HepG2 (cell line): Measurements from ENCODE around the gene PPM1F. TPM values are rescaled to one million over a fixed set of nuclear protein-coding genes. Genes with fewer than 3 reads are reported as not detected.
A peak's percentile ranks its signal among the peaks of the same experiment; 100 is the strongest.

ENCODE experiments used
- ATAC-seq: fragments of 200-7000 bp; cut with Tn5 transposase; 3 replicates; pipeline ENCODE4 v1.9.1; 2020; ENCODE audit warnings: mild to moderate bottlenecking, moderate library complexity
- BruUV-seq: library from RNA; stranded (reverse); fragments of 400-500 nt; replicated peaks from 2 replicates; lab custom pipeline; 2021; lab: Mats Ljungman, UMichigan
- CTCF ChIA-PET: fragments of 300-600 bp; formaldehyde crosslinking; extraction: SDS; loops from one replicate; lab custom pipeline; 2021; ENCODE audit warnings: low total read pairs, inconsistent platforms, low intra/inter-chr PET ratio; lab: Yijun Ruan, JAX
- POLR2A ChIA-PET: fragments of 350-600 bp; sonication (Branson Sonifier 250); formaldehyde crosslinking; loops from one replicate; lab custom pipeline; 2020; ENCODE audit warnings: antibody characterized with exemption, inconsistent platforms; lab: Yijun Ruan, JAX
- DNase-seq: peaks from one replicate; pipeline ENCODE4 v3.0.0-alpha.2; 2015; ENCODE audit warnings: low spot score
- FAIRE-seq: peaks from 3 replicates; lab custom pipeline; 2011; peaks lifted over from hg19 to GRCh38; lab: Jason Lieb, UNC
- H2AFZ ChIP-seq: one replicate; pipeline ENCODE4 v1.6.1; 2011; ENCODE audit warnings: low read length, inconsistent platforms
- H3K27ac ChIP-seq: fragments of 300-600 bp; 3 replicates; pipeline ENCODE4 v1.8.0; 2011; ENCODE audit warnings: mixed run types, mild to moderate bottlenecking, mixed read lengths, low read length, inconsistent platforms; ENCODE audit not compliant: insufficient read depth; ENCODE audit errors: extremely low read length
- H3K27me3 ChIP-seq, 2 experiments: fragments of 200-600 bp in 1 of 2; 2 replicates in 1 of 2; 3 replicates in 1 of 2; pipeline versions ENCODE4 v1.6.0 to v1.8.0; 2011; ENCODE audit warnings: low read length in 2 of 2, mild to moderate bottlenecking in 2 of 2, moderate library complexity in 2 of 2, inconsistent platforms in 1 of 2; ENCODE audit not compliant: insufficient read depth in 2 of 2, control insufficient read depth in 1 of 2
- H3K36me3 ChIP-seq, 2 experiments: fragments of 200-600 bp in 1 of 2; replicated peaks in 1 of 2; 2 replicates in 1 of 2; 3 replicates in 1 of 2; pipeline versions ENCODE4 v1.5.1 to v1.8.0; 2011; ENCODE audit warnings: low read length in 2 of 2, inconsistent platforms in 1 of 2; ENCODE audit not compliant: insufficient read depth in 2 of 2, control insufficient read depth in 1 of 2
- H3K4me1 ChIP-seq: 2 replicates; pipeline ENCODE4 v1.5.1; 2012; ENCODE audit warnings: low read length, inconsistent platforms; ENCODE audit not compliant: insufficient read depth
- H3K4me2 ChIP-seq: 2 replicates; pipeline ENCODE4 v1.6.0; 2011; ENCODE audit warnings: low read depth, low read length, inconsistent platforms
- H3K4me3 ChIP-seq, 3 experiments: fragments of 200-600 bp in 1 of 3; sonication (generic), shearing (Covaris generic) in 1 of 3; replicated peaks in 1 of 3; 2 replicates each; pipeline ENCODE4 v1.5.1; 2011 to 2016; ENCODE audit warnings: low read length in 3 of 3, inconsistent platforms in 2 of 3, low read depth in 2 of 3, mild to moderate bottlenecking in 2 of 3, control low read depth in 1 of 3, mixed read lengths in 1 of 3; ENCODE audit not compliant: insufficient read depth in 1 of 3
- H3K79me2 ChIP-seq: one replicate; pipeline ENCODE4 v1.6.1; 2011; ENCODE audit warnings: low read length, inconsistent platforms; ENCODE audit not compliant: insufficient read depth
- H3K9ac ChIP-seq: 2 replicates; pipeline ENCODE4 v1.6.0; 2011; ENCODE audit warnings: mild to moderate bottlenecking, low read depth, low read length, inconsistent platforms; ENCODE audit not compliant: insufficient read depth
- H3K9me3 ChIP-seq: 2 replicates; pipeline ENCODE4 v1.5.1; 2012; ENCODE audit warnings: mild to moderate bottlenecking, low read length
- H4K20me1 ChIP-seq: 2 replicates; pipeline ENCODE4 v1.6.0; 2011; ENCODE audit warnings: inconsistent platforms, mild to moderate bottlenecking, low read length, moderate library complexity; ENCODE audit not compliant: insufficient read depth
- AKAP8 ChIP-seq: sonication (generic); formaldehyde crosslinking; IDR thresholded peaks from 2 replicates; pipeline ENCODE4 v1.5.1; 2020; ENCODE audit warnings: mild to moderate bottlenecking, missing genetic modification reagents
- CTCF ChIP-seq: sonication (generic); formaldehyde crosslinking; IDR thresholded peaks from 2 replicates; pipeline ENCODE4 v1.5.0; 2020; ENCODE audit warnings: mild to moderate bottlenecking, missing genetic modification reagents, moderate library complexity
- GFI1 ChIP-seq: sonication (generic); formaldehyde crosslinking; IDR thresholded peaks from 2 replicates; pipeline ENCODE4 v1.5.0; 2020; ENCODE audit warnings: missing genetic modification reagents, mild to moderate bottlenecking, borderline replicate concordance
- MAX ChIP-seq: IDR thresholded peaks from 2 replicates; pipeline ENCODE4 v1.6.1; 2012; ENCODE audit warnings: inconsistent platforms
- MED8 ChIP-seq: sonication (generic); formaldehyde crosslinking; IDR thresholded peaks from 2 replicates; pipeline ENCODE4 v1.8.1; 2023; ENCODE audit warnings: mild to moderate bottlenecking, missing genetic modification reagents; ENCODE audit not compliant: insufficient replicate concordance
- SALL1 ChIP-seq: sonication (generic); formaldehyde crosslinking; IDR thresholded peaks from 2 replicates; pipeline ENCODE4 v1.8.0; 2022; ENCODE audit warnings: mild to moderate bottlenecking, missing genetic modification reagents
- STAG1 ChIP-seq: sonication (generic); formaldehyde crosslinking; IDR thresholded peaks from 2 replicates; pipeline ENCODE4 v1.4.0; 2020; ENCODE audit warnings: missing genetic modification reagents
- ZBTB38 ChIP-seq: sonication (generic); formaldehyde crosslinking; IDR thresholded peaks from 2 replicates; pipeline ENCODE4 v1.5.1; 2020; ENCODE audit warnings: mild to moderate bottlenecking, missing genetic modification reagents
- ZFY ChIP-seq: sonication (generic); formaldehyde crosslinking; IDR thresholded peaks from 2 replicates; pipeline ENCODE4 v1.4.0; 2020; ENCODE audit warnings: missing genetic modification reagents
- ZNF253 ChIP-seq: sonication (generic); formaldehyde crosslinking; IDR thresholded peaks from 2 replicates; pipeline ENCODE4 v1.8.0; 2022; ENCODE audit warnings: mild to moderate bottlenecking, missing genetic modification reagents, borderline replicate concordance
- ZNF484 ChIP-seq: sonication (generic); formaldehyde crosslinking; IDR thresholded peaks from 2 replicates; pipeline ENCODE4 v1.5.1; 2020; ENCODE audit warnings: mild to moderate bottlenecking, low read depth, missing genetic modification reagents, borderline replicate concordance
- WGBS: methylation state at CpG from one replicate; pipeline ENCODE4 v1.1.6; 2017; ENCODE audit warnings: low lambda C conversion rate; 5-methylcytosine and 5-hydroxymethylcytosine counted together
- in situ Hi-C: cut with HindIII; loops from 2 replicates; pipeline ENCODE4 v1.10.0; 2017; ENCODE audit warnings: low pct_unique_long_range_greater_than_20kb; ENCODE audit not compliant: extremely low pct_ligation_motif_present
- intact Hi-C: fragments of 100-400 bp; cut with micrococcal nuclease; formaldehyde crosslinking; loops from one replicate; pipeline ENCODE4 v1.10.0; 2022; ENCODE audit not compliant: unreplicated experiment
- polyA plus RNA-seq, 8 experiments: library from polyadenylated mRNA; depleted of rRNA in 3 of 8; stranded (reverse) in 7 of 8; unstranded in 1 of 8; fragments of >200 nt; fragmentation: Illumina TruSeq in 4 of 8; extraction: Trizol in 4 of 8; gene quantifications; 2 replicates each; pipeline versions ENCODE4 v1.2.1 to v1.2.3, GENCODE V29; 2011 to 2016; ENCODE audit warnings: low read depth in 4 of 8, missing spikeins in 1 of 8, mixed read lengths in 1 of 8; ENCODE audit not compliant: insufficient read depth in 1 of 8
- total RNA-seq, 5 experiments: library from RNA; depleted of rRNA; stranded (reverse); fragments of >200 nt; fragmentation: Illumina TruSeq; extraction: Trizol; gene quantifications; 2 replicates each; pipeline ENCODE4 v1.2.3, GENCODE V29; 2016; ENCODE audit warnings: low read depth in 1 of 5
- TF ChIP-seq, protein P1 (sequence below): sonication (generic); formaldehyde crosslinking; IDR thresholded peaks from 2 replicates; pipeline ENCODE4 v1.9.0; 2022; ENCODE audit warnings: missing genetic modification reagents, mild to moderate bottlenecking, borderline replicate concordance
- TF ChIP-seq, protein P2 (sequence below): sonication (generic); formaldehyde crosslinking; IDR thresholded peaks from 2 replicates; pipeline ENCODE4 v1.5.1; 2020; ENCODE audit warnings: mild to moderate bottlenecking, missing genetic modification reagents, moderate library complexity
- TF ChIP-seq, protein P3 (sequence below): sonication (generic); formaldehyde crosslinking; IDR thresholded peaks from 2 replicates; pipeline ENCODE4 v1.8.1; 2023; ENCODE audit warnings: mild to moderate bottlenecking, missing genetic modification reagents

Gene PPM1F
- total and polyA plus RNA-seq, 2 of the 13 experiments (the other 11 are each of a cell fraction or from before 2014, with no cell fraction given) = 11.0 to 19.6 TPM

DNA sequence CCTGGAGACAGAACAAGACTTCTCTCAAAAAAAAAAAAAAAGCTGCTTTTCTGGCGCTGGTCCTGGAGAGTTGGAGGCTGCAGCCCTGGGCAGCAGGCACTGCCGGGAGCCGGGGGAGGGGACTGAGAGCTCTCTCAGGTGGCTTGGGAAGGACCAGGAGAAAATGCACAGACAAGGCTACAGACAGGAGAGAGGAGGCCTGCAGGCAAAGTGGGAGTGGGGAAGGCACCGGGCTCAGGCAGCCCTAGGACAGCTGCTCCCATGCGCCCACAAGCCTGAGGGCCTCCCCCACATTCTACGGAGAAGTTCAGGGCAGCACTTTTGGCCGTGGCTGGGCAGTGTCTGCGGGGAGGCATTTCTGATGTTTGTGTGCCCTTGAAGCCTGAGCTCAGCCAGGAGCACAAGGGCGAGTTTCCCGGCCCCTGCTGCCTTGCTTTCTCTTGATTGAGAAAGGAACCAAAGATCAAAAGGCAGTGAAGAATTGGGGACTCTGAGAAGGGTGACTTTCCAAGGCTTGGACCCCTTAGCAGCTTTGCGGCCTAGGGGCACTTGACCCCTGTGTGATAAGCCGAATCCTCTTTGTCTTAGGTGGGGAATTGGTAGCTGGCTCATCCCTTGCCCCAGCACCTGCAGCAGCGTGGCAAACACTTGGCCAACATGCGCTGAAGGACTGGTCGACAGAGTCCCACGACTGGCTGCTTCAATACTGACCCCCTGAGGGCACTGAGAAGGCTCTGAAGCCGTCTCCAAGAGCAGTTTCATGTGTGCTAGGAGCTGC lies 35.3 kb downstream of the PPM1F start:
- Histone ChIP-seq H3K4me3 (peak overlapping the region in 2 of 3 experiments; percentile 13 to 63; a peak in 4 of 6 replicates), H3K4me1 (peaks cover 14% of the 10 kb centered on the region), H3K4me2 (peak overlapping the region; percentile 80), H2AFZ (no peak overlapping the region), H3K27ac (peak overlapping the region; percentile 5), H4K20me1 (no peaks in the 10 kb centered on the region), H3K9me3 (no peaks in the 10 kb centered on the region), H3K27me3 (no peaks in the 10 kb centered on the region), H3K9ac (0 out of 2 replicates have a peak overlapping the region, but pooled peaks have one; percentile 2), H3K79me2 (no peaks in the 10 kb centered on the region), H3K36me3 (no peaks in the 10 kb centered on the region)
- POLR2A ChIA-PET = no interaction called here
- FAIRE-seq (no peak), ATAC-seq (peak; percentile 74), DNase-seq (peak; percentile 16)
- in situ Hi-C loops = no loop called here
- intact Hi-C loops = no loop called here
- CTCF ChIA-PET = no interaction called here
- WGBS = 0% methylated on average over 6 of the region's 17 CpGs
- no TSS peak for BruUV-seq
- TF ChIP-seq AKAP8 (CRISPR knock-in tag) (peak; percentile 62; the same call in 1 of the 2 replicates), ZBTB38 (CRISPR knock-in tag) (0 out of 2 replicates have a peak, but pooled peaks have one; percentile 48), ZNF253 (CRISPR knock-in tag) (no peak), SALL1 (peak; percentile 29; the same call in 1 of the 2 replicates), MAX (0 out of 2 replicates have a peak, but pooled peaks have one; percentile 28), CTCF (CRISPR knock-in tag) (peak; percentile 41; the same call in 1 of the 2 replicates), GFI1 (CRISPR knock-in tag) (no peak), STAG1 (CRISPR knock-in tag) (peak; percentile 30; the same call in 1 of the 2 replicates), MED8 (CRISPR knock-in tag) (no peak), ZNF484 (CRISPR knock-in tag) (no peak), ZFY (CRISPR knock-in tag) (0 out of 2 replicates have a peak, but pooled peaks have one; percentile 17)
- TF ChIP-seq, protein P1, sequence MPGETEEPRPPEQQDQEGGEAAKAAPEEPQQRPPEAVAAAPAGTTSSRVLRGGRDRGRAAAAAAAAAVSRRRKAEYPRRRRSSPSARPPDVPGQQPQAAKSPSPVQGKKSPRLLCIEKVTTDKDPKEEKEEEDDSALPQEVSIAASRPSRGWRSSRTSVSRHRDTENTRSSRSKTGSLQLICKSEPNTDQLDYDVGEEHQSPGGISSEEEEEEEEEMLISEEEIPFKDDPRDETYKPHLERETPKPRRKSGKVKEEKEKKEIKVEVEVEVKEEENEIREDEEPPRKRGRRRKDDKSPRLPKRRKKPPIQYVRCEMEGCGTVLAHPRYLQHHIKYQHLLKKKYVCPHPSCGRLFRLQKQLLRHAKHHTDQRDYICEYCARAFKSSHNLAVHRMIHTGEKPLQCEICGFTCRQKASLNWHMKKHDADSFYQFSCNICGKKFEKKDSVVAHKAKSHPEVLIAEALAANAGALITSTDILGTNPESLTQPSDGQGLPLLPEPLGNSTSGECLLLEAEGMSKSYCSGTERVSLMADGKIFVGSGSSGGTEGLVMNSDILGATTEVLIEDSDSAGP (CRISPR knock-in tag) = 0 out of 2 replicates have a peak, but pooled peaks have one; percentile 38
- TF ChIP-seq, protein P2, sequence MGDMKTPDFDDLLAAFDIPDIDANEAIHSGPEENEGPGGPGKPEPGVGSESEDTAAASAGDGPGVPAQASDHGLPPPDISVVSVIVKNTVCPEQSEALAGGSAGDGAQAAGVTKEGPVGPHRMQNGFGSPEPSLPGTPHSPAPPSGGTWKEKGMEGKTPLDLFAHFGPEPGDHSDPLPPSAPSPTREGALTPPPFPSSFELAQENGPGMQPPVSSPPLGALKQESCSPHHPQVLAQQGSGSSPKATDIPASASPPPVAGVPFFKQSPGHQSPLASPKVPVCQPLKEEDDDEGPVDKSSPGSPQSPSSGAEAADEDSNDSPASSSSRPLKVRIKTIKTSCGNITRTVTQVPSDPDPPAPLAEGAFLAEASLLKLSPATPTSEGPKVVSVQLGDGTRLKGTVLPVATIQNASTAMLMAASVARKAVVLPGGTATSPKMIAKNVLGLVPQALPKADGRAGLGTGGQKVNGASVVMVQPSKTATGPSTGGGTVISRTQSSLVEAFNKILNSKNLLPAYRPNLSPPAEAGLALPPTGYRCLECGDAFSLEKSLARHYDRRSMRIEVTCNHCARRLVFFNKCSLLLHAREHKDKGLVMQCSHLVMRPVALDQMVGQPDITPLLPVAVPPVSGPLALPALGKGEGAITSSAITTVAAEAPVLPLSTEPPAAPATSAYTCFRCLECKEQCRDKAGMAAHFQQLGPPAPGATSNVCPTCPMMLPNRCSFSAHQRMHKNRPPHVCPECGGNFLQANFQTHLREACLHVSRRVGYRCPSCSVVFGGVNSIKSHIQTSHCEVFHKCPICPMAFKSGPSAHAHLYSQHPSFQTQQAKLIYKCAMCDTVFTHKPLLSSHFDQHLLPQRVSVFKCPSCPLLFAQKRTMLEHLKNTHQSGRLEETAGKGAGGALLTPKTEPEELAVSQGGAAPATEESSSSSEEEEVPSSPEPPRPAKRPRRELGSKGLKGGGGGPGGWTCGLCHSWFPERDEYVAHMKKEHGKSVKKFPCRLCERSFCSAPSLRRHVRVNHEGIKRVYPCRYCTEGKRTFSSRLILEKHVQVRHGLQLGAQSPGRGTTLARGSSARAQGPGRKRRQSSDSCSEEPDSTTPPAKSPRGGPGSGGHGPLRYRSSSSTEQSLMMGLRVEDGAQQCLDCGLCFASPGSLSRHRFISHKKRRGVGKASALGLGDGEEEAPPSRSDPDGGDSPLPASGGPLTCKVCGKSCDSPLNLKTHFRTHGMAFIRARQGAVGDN = peak; percentile 69
- TF ChIP-seq, protein P3, sequence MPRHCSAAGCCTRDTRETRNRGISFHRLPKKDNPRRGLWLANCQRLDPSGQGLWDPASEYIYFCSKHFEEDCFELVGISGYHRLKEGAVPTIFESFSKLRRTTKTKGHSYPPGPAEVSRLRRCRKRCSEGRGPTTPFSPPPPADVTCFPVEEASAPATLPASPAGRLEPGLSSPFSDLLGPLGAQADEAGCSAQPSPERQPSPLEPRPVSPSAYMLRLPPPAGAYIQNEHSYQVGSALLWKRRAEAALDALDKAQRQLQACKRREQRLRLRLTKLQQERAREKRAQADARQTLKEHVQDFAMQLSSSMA (CRISPR knock-in tag) = 0 out of 2 replicates have a peak, but pooled peaks have one; percentile 33
